ENCODE data around the gene CNTNAP2.

The CNTNAP2 gene

GRCh38 chr7:148185041-148185440 lies 2068.4 kb downstream of the CNTNAP2 start:
- DNase-seq (ENCODE audit: insufficient read length, low spot score), result no peak
- FAIRE-seq, result no peak

GRCh38 chr7:148187471-148187870 lies 2070.9 kb downstream of the CNTNAP2 start:
- no peak for FAIRE-seq
- DNase-seq (ENCODE audit: insufficient read length, low spot score), result no peak

GRCh38 chr7:148191391-148192065 lies 2074.9 kb downstream of the CNTNAP2 start:
- FAIRE-seq, result no peak
- DNase-seq (ENCODE audit: insufficient read length, low spot score), result no peak

- DNase-seq (ENCODE audit: insufficient read length, low spot score), result no peak
- FAIRE-seq, result no peak
These were observed 2075.9 kb downstream of the CNTNAP2 start for GRCh38 chr7:148192491-148192890.

GRCh38 chr7:148201992-148202391 lies 2085.4 kb downstream of the CNTNAP2 start:
- DNase-seq (ENCODE audit: insufficient read length, low spot score) (no peak), FAIRE-seq (no peak)

GRCh38 chr7:148204639-148205304 lies 2088.2 kb downstream of the CNTNAP2 start:
- FAIRE-seq, result no peak
- DNase-seq (ENCODE audit: insufficient read length, low spot score), result no peak

GRCh38 chr7:148209643-148210190 lies 2093.1 kb downstream of the CNTNAP2 start:
- DNase-seq (ENCODE audit: insufficient read length, low spot score) (no peak), FAIRE-seq (no peak)

- DNase-seq (ENCODE audit: insufficient read length, low spot score), result no peak
- FAIRE-seq, result no peak
These were observed 2094.3 kb downstream of the CNTNAP2 start for GRCh38 chr7:148210804-148211325.

- DNase-seq (ENCODE audit: insufficient read length, low spot score) (no peak), FAIRE-seq (no peak)
These were observed 2095.1 kb downstream of the CNTNAP2 start for GRCh38 chr7:148211740-148212151.

- FAIRE-seq (no peak), DNase-seq (ENCODE audit: insufficient read length, low spot score) (no peak)
These were observed 2096.1 kb downstream of the CNTNAP2 start for GRCh38 chr7:148212731-148213130.

- FAIRE-seq (no peak), DNase-seq (ENCODE audit: insufficient read length, low spot score) (no peak)
These were observed 2097.5 kb downstream of the CNTNAP2 start for GRCh38 chr7:148214101-148214500.

GRCh38 chr7:148218603-148219002 lies 2102.0 kb downstream of the CNTNAP2 start:
- no peak for DNase-seq (ENCODE audit: insufficient read length, low spot score)
- no peak for FAIRE-seq

GRCh38 chr7:148222721-148223120 lies 2106.1 kb downstream of the CNTNAP2 start:
- FAIRE-seq (no peak), DNase-seq (ENCODE audit: insufficient read length, low spot score) (no peak)

- no peak for DNase-seq (ENCODE audit: insufficient read length, low spot score)
- no peak for FAIRE-seq
These were observed 2106.6 kb downstream of the CNTNAP2 start for GRCh38 chr7:148223160-148223559.

GRCh38 chr7:148223738-148224137 lies 2107.1 kb downstream of the CNTNAP2 start:
- FAIRE-seq, result no peak
- DNase-seq (ENCODE audit: insufficient read length, low spot score), result no peak

GRCh38 chr7:148230296-148230695 lies 2113.7 kb downstream of the CNTNAP2 start:
- FAIRE-seq (no peak), DNase-seq (ENCODE audit: insufficient read length, low spot score) (no peak)

- no peak for FAIRE-seq
These were observed 2114.3 kb downstream of the CNTNAP2 start for GRCh38 chr7:148230883-148231282.

GRCh38 chr7:148232784-148233183 lies 2116.2 kb downstream of the CNTNAP2 start:
- DNase-seq (ENCODE audit: insufficient read length, low spot score) (no peak), FAIRE-seq (no peak)

More at GRCh38 chr7:148230883-148231282, 2114.3 kb downstream of the CNTNAP2 start:
- no peak for DNase-seq (ENCODE audit: insufficient read length, low spot score)

- no peak for DNase-seq (ENCODE audit: insufficient read length, low spot score)
- FAIRE-seq, result no peak
These were observed 2118.1 kb downstream of the CNTNAP2 start for GRCh38 chr7:148234715-148235114.

- no peak for DNase-seq (ENCODE audit: insufficient read length, low spot score)
- FAIRE-seq, result no peak
These were observed 2122.2 kb downstream of the CNTNAP2 start for GRCh38 chr7:148238761-148239325.

- FAIRE-seq (no peak), DNase-seq (ENCODE audit: insufficient read length, low spot score) (no peak)
These were observed 2125.2 kb downstream of the CNTNAP2 start for GRCh38 chr7:148241700-148242293.

All from GM19239 (cell line).